ENCODE data around the gene KRT20. TPM values are rescaled to one million over a fixed set of nuclear protein-coding genes. Genes with fewer than 3 reads are reported as not detected.

KRT20 gene
- total and polyA plus RNA-seq, 2 of the 8 experiments (the other 6 are each of a cell fraction or from before 2014, with no cell fraction given) = not detected

DNA sequence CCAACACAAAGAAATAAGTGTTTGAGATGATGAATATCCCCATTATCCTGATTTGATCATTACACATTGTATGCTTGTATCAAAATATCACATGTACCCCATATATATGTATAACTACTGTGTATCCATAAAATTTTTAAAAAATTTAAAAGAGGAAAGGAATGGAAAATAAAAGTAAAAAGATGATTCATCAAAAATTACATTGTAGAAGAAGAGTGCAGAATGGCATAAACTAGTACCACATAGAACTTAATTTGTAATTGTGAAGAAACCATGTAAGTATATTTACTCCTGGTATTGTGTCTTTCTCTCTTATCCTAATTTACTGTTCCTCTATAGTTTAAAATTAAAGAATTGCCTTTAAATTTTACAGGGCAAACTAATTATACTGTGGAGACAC, 51.2 kb downstream of the KRT20 start:
- Histone ChIP-seq H3K4me2 (ENCODE audit: insufficient read depth in 1 of 2, low read depth in 2 of 2, low read length in 2 of 2) (no peak overlapping the region), H2BK20ac (ENCODE audit: low read length) (no peak overlapping the region), H3K36me3 (ENCODE audit: control insufficient read depth in 2 of 4, insufficient read depth in 4 of 4, low read length in 3 of 4) (no peaks in the 10 kb centered on the region), H3K79me1 (ENCODE audit: low read depth, low read length) (no peaks in the 10 kb centered on the region), H3K4me1 (replicated peaks in 1 of 4; ENCODE audit: control insufficient read depth in 3 of 4, insufficient read depth in 4 of 4, low read length in 3 of 4) (peaks cover 0 to 3% (median 0%) of the 10 kb centered on the region in 4 experiments; a peak in 1 of 7 replicates), H3K27me3 (replicated peaks in 1 of 4; ENCODE audit: control insufficient read depth in 3 of 4, extremely low read depth in 1 of 4, insufficient read depth in 3 of 4, low read length in 3 of 4) (peaks cover 4 to 24% (median 8%) of the 10 kb centered on the region in 4 experiments), H3K27ac (ENCODE audit: low read depth, low read length) (no peak overlapping the region), H2AK5ac (ENCODE audit: low read depth, low read length) (no peak overlapping the region), H4K20me1 (replicated peaks in 1 of 2; ENCODE audit: control insufficient read depth in 1 of 2, insufficient read depth in 2 of 2, low read length in 2 of 2) (no peaks in the 10 kb centered on the region), H4K91ac (replicated peaks; ENCODE audit: insufficient read length, low read length) (no peak overlapping the region), H3K23me2 (ENCODE audit: low read depth, low read length) (no peaks in the 10 kb centered on the region), H4K5ac (ENCODE audit: insufficient read length, low read depth, low read length) (no peak overlapping the region), H3K4ac (replicated peaks; ENCODE audit: insufficient read length, low read depth, low read length) (no peak overlapping the region), H3K14ac (ENCODE audit: insufficient read length) (no peak overlapping the region), H2BK5ac (ENCODE audit: low read depth, low read length) (no peak overlapping the region), H2AFZ (ENCODE audit: low read length) (no peak overlapping the region), H3K18ac (ENCODE audit: extremely low read depth, low read length) (no peak overlapping the region), H3K9me3 (ENCODE audit: insufficient read depth in 2 of 2, low read depth in 1 of 2, low read length in 1 of 2) (no peaks in the 10 kb centered on the region), H2BK12ac (ENCODE audit: low read depth, low read length) (no peak overlapping the region), H2BK120ac (replicated peaks; ENCODE audit: low read depth, low read length) (no peak overlapping the region), H3K23ac (ENCODE audit: insufficient read length) (no peak overlapping the region), H3K4me3 (ENCODE audit: extremely low read depth in 1 of 4, insufficient read depth in 2 of 4, low read depth in 3 of 4, low read length in 4 of 4) (no peak overlapping the region), H4K8ac (ENCODE audit: extremely low read depth, insufficient read depth, low read length) (no peak overlapping the region), H3K79me2 (ENCODE audit: control insufficient read depth in 1 of 2, insufficient read depth in 2 of 2, low read length in 2 of 2) (no peaks in the 10 kb centered on the region), H2BK15ac (ENCODE audit: low read length) (no peak overlapping the region), H3K56ac (replicated peaks; ENCODE audit: insufficient read length, low read depth, low read length) (no peak overlapping the region), H3K9ac (replicated peaks in 1 of 4; ENCODE audit: extremely low read depth in 1 of 4, low read depth in 3 of 4, low read length in 3 of 4) (no peak overlapping the region)
- FAIRE-seq = no peak
- POLR2A ChIA-PET (ENCODE audit: partially characterized antibody) = interaction anchor here (1.0 kb wide), 1 partner anchor 15 kb away, joined by 5 read pairs; no protein-coding TSS in a partner anchor
- no peak for TF ChIP-seq TCF12 (IDR thresholded peaks at IDR 0.05; ENCODE audit: low read depth, low read length)
- no peak for TF ChIP-seq CTBP2 (IDR thresholded peaks at IDR 0.05; ENCODE audit: borderline replicate concordance, insufficient read depth, insufficient read length, low read length)
- CTCF ChIA-PET (ENCODE audit: partially characterized antibody) = interaction anchor here (1.5 kb wide), 1 partner anchor 829 kb away, joined by 3 read pairs; no protein-coding TSS in a partner anchor
- DNase-seq (ENCODE audit: low read depth in 1 of 2, low spot score in 2 of 2) = no peak
